Activated CD4-positive, alpha-beta T cell treated with anti-CD3 and anti-CD28 coated beads, Interleukin-2, amount 10 ng/mL, durations not matched to agents 7 days and 5 days (primary cell): ENCODE results near the gene GRAMD4. TPM values are rescaled to one million over a fixed set of nuclear protein-coding genes. Genes with fewer than 3 reads are reported as not detected.

Experiments
- CTCF ChIA-PET: fragments of 350-600 bp; sonication (Branson Sonifier 250); formaldehyde crosslinking; loops from one replicate; lab custom pipeline; 2021; ENCODE audit warnings: antibody characterized with exemption; lab: Charles Lee
- POLR2A ChIA-PET: fragments of 350-600 bp; sonication (Branson Sonifier 250); formaldehyde crosslinking; loops from one replicate; lab custom pipeline; 2021; ENCODE audit warnings: antibody characterized with exemption; lab: Charles Lee
- DNase-seq: peaks from one replicate; pipeline ENCODE4 v3.0.0-alpha.2; 2020
- H3K27ac Mint-ChIP-seq: one replicate; pipeline ENCODE4 v1.8.0; 2021; ENCODE audit warnings: mild to moderate bottlenecking, moderate library complexity, mixed read lengths
- H3K27me3 Mint-ChIP-seq: one replicate; pipeline ENCODE4 v1.8.0; 2021; ENCODE audit warnings: mixed read lengths
- H3K36me3 Mint-ChIP-seq: one replicate; pipeline ENCODE4 v1.8.0; 2021; ENCODE audit warnings: low read depth, mixed read lengths
- H3K4me1 Mint-ChIP-seq: one replicate; pipeline ENCODE4 v1.8.0; 2021; ENCODE audit warnings: mixed read lengths
- H3K4me3 Mint-ChIP-seq: one replicate; pipeline ENCODE4 v1.8.0; 2021; ENCODE audit warnings: mild to moderate bottlenecking, moderate library complexity, mixed read lengths
- H3K9me3 Mint-ChIP-seq: one replicate; pipeline ENCODE4 v1.8.0; 2021; ENCODE audit warnings: mixed read lengths
- total RNA-seq, 2 experiments: library from RNA; stranded (reverse); gene quantifications; one replicate each; pipeline ENCODE4 v1.2.3, GENCODE V29; 2021

Gene GRAMD4
- total RNA-seq, 2 experiments from 2014 or later = 40.8 to 43.2 TPM

- ChIA-PET POLR2A (no interaction called here), CTCF (no interaction called here)
- Mint-ChIP-seq H3K4me3 (peak overlapping the region; percentile 70), H3K9me3 (no peaks in the 10 kb centered on the region), H3K4me1 (peaks cover 53% of the 10 kb centered on the region), H3K27me3 (no peaks in the 10 kb centered on the region), H3K27ac (peak overlapping the region; percentile 93), H3K36me3 (peaks cover 2% of the 10 kb centered on the region)
- DNase-seq = no peak
Measured at GRCh38 chr22:46586531-46587011, 33.6 kb upstream of the GRAMD4 start.

DNA sequence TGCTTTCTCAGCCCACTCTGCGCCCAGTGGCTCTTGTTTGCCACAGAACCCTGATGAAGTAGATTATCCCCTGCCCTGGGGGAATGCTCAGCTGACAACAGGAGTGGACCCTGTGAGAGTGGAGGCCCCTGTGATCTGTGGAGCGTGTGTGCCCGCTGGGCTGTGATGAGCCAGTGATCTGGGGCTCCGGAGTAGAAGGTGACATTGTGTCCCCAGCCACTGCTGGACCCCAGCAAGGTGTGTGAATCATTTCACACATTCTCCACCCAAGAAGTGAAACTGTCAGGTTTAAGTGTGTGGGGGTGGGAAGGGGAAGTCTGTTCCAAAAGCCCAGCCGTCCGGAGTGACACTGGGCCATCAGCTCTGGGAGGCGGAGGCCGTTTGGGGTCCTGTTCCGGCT, 33.1 kb upstream of the GRAMD4 start:
- POLR2A ChIA-PET = no interaction called here
- DNase-seq = no peak
- no peaks in the 10 kb centered on the region for H3K9me3 Mint-ChIP-seq
- peaks cover 52% of the 10 kb centered on the region for H3K4me1 Mint-ChIP-seq
- CTCF ChIA-PET = no interaction called here
- H3K4me3 Mint-ChIP-seq = peak overlapping the region; percentile 70
- peak overlapping the region; percentile 93 for H3K27ac Mint-ChIP-seq
- H3K27me3 Mint-ChIP-seq = no peaks in the 10 kb centered on the region
- H3K36me3 Mint-ChIP-seq = peaks cover 2% of the 10 kb centered on the region

DNA sequence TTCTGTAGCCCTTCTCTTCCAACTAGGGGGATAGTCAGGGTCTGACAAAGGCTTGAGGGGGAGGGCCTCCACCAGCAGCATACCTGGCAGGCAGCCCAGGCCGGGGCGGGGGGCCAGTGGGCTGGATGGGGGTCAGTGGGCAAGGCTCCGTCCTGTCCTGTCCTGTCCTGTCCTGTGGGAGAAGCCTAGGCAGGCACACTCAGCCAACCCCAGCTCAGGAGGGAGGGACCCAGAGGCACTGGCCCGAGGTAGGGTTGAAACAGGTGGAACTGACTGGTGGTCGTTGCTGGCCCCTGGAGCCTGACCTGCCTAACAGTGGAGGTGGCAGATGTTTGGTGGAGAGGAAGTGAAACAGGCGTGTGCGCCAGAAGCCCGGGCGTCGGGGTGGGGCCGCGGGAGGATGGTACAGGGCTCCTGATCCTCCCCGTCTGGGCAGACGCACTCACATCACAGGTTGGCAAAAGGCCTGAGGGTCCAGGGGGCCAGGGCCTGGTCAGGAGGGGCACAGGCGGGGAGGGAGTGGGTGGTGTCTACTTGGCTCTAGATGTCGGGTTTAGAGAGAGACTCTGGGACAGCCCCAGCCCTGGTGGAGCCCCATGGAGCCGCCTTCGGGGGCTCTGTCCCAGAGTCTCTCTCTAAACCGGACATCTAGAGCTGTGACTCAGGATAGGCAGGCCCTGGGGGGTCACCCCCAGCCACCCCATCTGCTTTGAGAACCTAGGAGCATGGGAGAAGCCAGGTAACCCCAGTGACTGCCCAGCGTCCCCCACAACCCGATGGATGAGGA, 32.5 kb upstream of the GRAMD4 start:
- peak overlapping the region; percentile 70 for H3K4me3 Mint-ChIP-seq
- H3K27me3 Mint-ChIP-seq = no peaks in the 10 kb centered on the region
- DNase-seq = peak; percentile 49
- POLR2A ChIA-PET = no interaction called here
- peak overlapping the region; percentile 93 for H3K27ac Mint-ChIP-seq
- peaks cover 52% of the 10 kb centered on the region for H3K4me1 Mint-ChIP-seq
- H3K9me3 Mint-ChIP-seq = no peaks in the 10 kb centered on the region
- peaks cover 2% of the 10 kb centered on the region for H3K36me3 Mint-ChIP-seq
- CTCF ChIA-PET = interaction anchor here (1.6 kb wide), 1 partner anchor 12 kb away, joined by 4 read pairs; no protein-coding TSS in a partner anchor

- no peaks in the 10 kb centered on the region for H3K9me3 Mint-ChIP-seq
- POLR2A ChIA-PET = no interaction called here
- DNase-seq = no peak
- no peaks in the 10 kb centered on the region for H3K27me3 Mint-ChIP-seq
- H3K4me1 Mint-ChIP-seq = peaks cover 59% of the 10 kb centered on the region
- CTCF ChIA-PET = interaction anchor here (1.6 to 2.0 kb wide), 2 partner anchors 13 to 25 kb away, joined by 4 to 7 read pairs; no protein-coding TSS in a partner anchor
- peaks cover 2% of the 10 kb centered on the region for H3K36me3 Mint-ChIP-seq
- peak overlapping the region; percentile 86 for H3K27ac Mint-ChIP-seq
- H3K4me3 Mint-ChIP-seq = peak overlapping the region; percentile 34
Measured at GRCh38 chr22:46588279-46589140, 31.7 kb upstream of the GRAMD4 start.

DNA sequence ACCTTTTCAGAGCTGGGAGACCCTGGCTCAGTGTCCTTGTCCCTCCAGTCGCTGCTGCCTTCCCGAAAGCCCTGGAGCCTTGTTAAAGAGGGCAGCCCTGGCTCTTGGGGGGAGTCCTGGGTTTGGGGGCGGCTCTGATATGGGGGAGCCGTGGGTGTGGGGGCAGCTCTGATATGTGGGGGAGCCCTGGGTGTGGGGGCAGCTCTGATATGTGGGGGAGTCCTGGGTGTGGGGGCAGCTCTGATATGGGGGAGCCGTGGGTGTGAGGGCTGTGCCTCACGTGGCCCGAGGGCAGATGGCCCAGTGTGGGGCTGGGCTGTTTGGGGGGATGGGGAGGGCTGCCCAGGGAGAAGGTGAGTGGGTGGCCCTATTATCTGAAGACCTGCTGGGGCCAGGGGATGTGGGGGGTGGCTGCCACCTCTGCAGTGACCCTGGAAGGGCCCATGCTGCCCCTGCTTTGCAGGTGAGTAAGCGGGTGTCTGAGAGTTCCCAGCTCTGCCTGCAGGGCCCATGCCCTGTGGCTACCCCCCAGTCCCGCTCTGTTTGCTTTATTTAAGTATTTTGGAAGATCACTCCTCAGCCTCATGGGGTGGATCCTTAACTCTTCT, 30.9 kb upstream of the GRAMD4 start:
- Mint-ChIP-seq H3K27ac (no peak overlapping the region), H3K27me3 (no peaks in the 10 kb centered on the region), H3K9me3 (no peaks in the 10 kb centered on the region), H3K4me1 (peaks cover 64% of the 10 kb centered on the region), H3K4me3 (peak overlapping the region; percentile 3), H3K36me3 (peaks cover 2% of the 10 kb centered on the region)
- ChIA-PET CTCF (interaction anchor here (1.1 to 2.0 kb wide), 3 partner anchors 14 to 154 kb away, joined by 3 to 7 read pairs (median 4); no protein-coding TSS in a partner anchor), POLR2A (no interaction called here)
- DNase-seq = no peak

DNA sequence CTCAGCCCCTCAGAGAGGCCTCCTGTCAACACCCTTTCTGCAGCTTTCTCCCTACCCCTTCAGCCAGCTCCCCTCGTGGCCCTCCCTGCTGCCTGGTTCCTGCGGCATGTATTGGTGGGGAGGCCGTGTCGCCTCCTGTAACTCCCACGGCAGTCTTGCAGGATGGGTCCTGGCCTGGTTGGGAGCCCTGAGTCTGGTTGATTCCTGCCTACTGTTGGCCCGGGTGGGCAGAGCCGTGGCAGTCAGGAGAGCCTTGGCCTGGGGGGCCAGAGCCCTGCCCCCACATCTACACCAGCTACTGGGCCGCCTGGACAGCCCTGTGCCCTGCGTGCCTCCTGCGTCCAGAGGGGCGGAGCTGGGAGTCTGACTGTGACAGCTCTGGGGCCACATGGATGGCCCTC, 30.3 kb upstream of the GRAMD4 start:
- peak overlapping the region; percentile 62 for H3K27ac Mint-ChIP-seq
- no peak for DNase-seq
- H3K36me3 Mint-ChIP-seq = peaks cover 2% of the 10 kb centered on the region
- ChIA-PET POLR2A (no interaction called here), CTCF (interaction anchor here (1.1 to 2.0 kb wide), 3 partner anchors 18 to 153 kb away, joined by 3 to 7 read pairs (median 5); no protein-coding TSS in a partner anchor)
- peaks cover 66% of the 10 kb centered on the region for H3K4me1 Mint-ChIP-seq
- no peaks in the 10 kb centered on the region for H3K27me3 Mint-ChIP-seq
- H3K9me3 Mint-ChIP-seq = no peaks in the 10 kb centered on the region
- no peak overlapping the region for H3K4me3 Mint-ChIP-seq

GRCh38 chr22:46590334-46590733, 29.9 kb upstream of the GRAMD4 start:
- ChIA-PET POLR2A (no interaction called here), CTCF (interaction anchor here (1.1 to 2.0 kb wide), 4 partner anchors 18 to 153 kb away, joined by 3 to 7 read pairs (median 4); no protein-coding TSS in a partner anchor)
- Mint-ChIP-seq H3K27me3 (no peaks in the 10 kb centered on the region), H3K4me3 (no peak overlapping the region), H3K4me1 (peaks cover 66% of the 10 kb centered on the region), H3K9me3 (no peaks in the 10 kb centered on the region), H3K27ac (peak overlapping the region; percentile 62), H3K36me3 (peaks cover 2% of the 10 kb centered on the region)
- no peak for DNase-seq

- Mint-ChIP-seq H3K4me1 (peaks cover 58% of the 10 kb centered on the region), H3K27me3 (no peaks in the 10 kb centered on the region), H3K4me3 (peak overlapping the region; percentile 64), H3K36me3 (peaks cover 2% of the 10 kb centered on the region), H3K9me3 (no peaks in the 10 kb centered on the region), H3K27ac (peak overlapping the region; percentile 92)
- POLR2A ChIA-PET = interaction anchor here (0.6 kb wide), 1 partner anchor 21 kb away, joined by 3 read pairs; no protein-coding TSS in a partner anchor
- no peak for DNase-seq
- CTCF ChIA-PET = interaction anchor here (1.0 to 1.5 kb wide), 4 partner anchors 9 to 29 kb away, joined by 3 to 6 read pairs (median 4); no protein-coding TSS in a partner anchor
Measured at GRCh38 chr22:46591930-46592329, 28.3 kb upstream of the GRAMD4 start.

- Mint-ChIP-seq H3K9me3 (no peaks in the 10 kb centered on the region), H3K4me1 (peaks cover 53% of the 10 kb centered on the region), H3K36me3 (peaks cover 2% of the 10 kb centered on the region), H3K27me3 (no peaks in the 10 kb centered on the region), H3K27ac (peak overlapping the region; percentile 92), H3K4me3 (peak overlapping the region; percentile 64)
- DNase-seq = peak; percentile 65
- CTCF ChIA-PET = no interaction called here
- POLR2A ChIA-PET = interaction anchor here (0.6 kb wide), 2 partner anchors 20 to 199 kb away, joined by 3 read pairs; no protein-coding TSS in a partner anchor
Measured at GRCh38 chr22:46592390-46592872, 27.8 kb upstream of the GRAMD4 start.

DNA sequence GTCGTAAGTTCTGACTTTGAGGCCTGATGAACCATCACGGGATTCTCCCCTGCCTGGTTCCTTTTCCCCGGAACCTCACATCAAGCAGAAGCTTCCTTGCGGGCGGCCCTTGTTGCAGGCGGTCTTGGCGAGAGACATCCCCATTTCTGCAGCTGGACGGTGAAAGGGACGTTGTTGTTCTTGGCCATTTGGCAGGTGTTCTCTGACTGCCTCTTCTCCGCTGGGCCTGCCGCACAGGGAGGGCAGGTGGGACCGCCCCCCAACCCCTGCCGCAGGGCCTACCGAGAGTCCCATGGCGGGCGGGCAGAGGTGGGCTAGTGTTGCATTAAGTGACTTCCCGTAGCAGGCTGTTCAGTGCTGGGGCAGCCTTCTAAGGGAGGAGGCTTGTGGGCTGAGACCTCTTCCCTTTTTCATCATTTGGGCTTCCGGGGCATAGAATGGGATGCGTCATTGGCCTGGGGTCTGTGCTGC, 26.9 kb upstream of the GRAMD4 start:
- POLR2A ChIA-PET = interaction anchor here (0.7 kb wide), 1 partner anchor 54 kb away, joined by 3 read pairs; no protein-coding TSS in a partner anchor
- H3K27me3 Mint-ChIP-seq = no peaks in the 10 kb centered on the region
- no peaks in the 10 kb centered on the region for H3K36me3 Mint-ChIP-seq
- peak overlapping the region; percentile 92 for H3K27ac Mint-ChIP-seq
- no peak overlapping the region for H3K4me3 Mint-ChIP-seq
- no peaks in the 10 kb centered on the region for H3K9me3 Mint-ChIP-seq
- no peak for DNase-seq
- peaks cover 45% of the 10 kb centered on the region for H3K4me1 Mint-ChIP-seq
- CTCF ChIA-PET = no interaction called here

GRCh38 chr22:46593996-46594946, 25.9 kb upstream of the GRAMD4 start:
- no peak for DNase-seq
- POLR2A ChIA-PET = interaction anchor here (0.7 kb wide), 1 partner anchor 55 kb away, joined by 3 read pairs; no protein-coding TSS in a partner anchor
- no peaks in the 10 kb centered on the region for H3K36me3 Mint-ChIP-seq
- H3K27me3 Mint-ChIP-seq = no peaks in the 10 kb centered on the region
- no peak overlapping the region for H3K4me3 Mint-ChIP-seq
- H3K9me3 Mint-ChIP-seq = no peaks in the 10 kb centered on the region
- no peak overlapping the region for H3K27ac Mint-ChIP-seq
- CTCF ChIA-PET = no interaction called here
- H3K4me1 Mint-ChIP-seq = peaks cover 37% of the 10 kb centered on the region
